Measurements from ENCODE around the gene AWAT1. TPM values are rescaled to one million over a fixed set of nuclear protein-coding genes. Genes with fewer than 3 reads are reported as not detected.
"Not testable (repeated sequence)": the region's sequence is repeated elsewhere in the genome, so short reads cannot be mapped to it uniquely, and the experiment has no call there.

AWAT1 gene
- total and polyA plus RNA-seq, 2 experiments from 2014 or later = not detected

- Histone ChIP-seq H3K27ac (no peak overlapping the region), H3K36me3 (no peaks in the 10 kb centered on the region), H3K4me1 (ENCODE audit: low read depth) (no peaks in the 10 kb centered on the region), H3K27me3 (no peaks in the 10 kb centered on the region), H3K9me3 (ENCODE audit: low read depth) (no peaks in the 10 kb centered on the region), H3K4me3 (no peak overlapping the region)
- TF ChIP-seq CTCF (IDR thresholded peaks at IDR 0.05; ENCODE audit: low read depth, low read length) = peak; percentile 66
- peak; percentile 48 to 62 for DNase-seq (ENCODE audit: low read depth in 1 of 2, low spot score in 1 of 2)
These were observed 28.6 kb downstream of the AWAT1 start for GRCh38 chrX:70262952-70263567.

GRCh38 chrX:70264784-70265183 is 30.3 kb downstream of the AWAT1 start:
- Histone ChIP-seq H3K4me1 (ENCODE audit: low read depth) (no peaks in the 10 kb centered on the region), H3K27me3 (no peaks in the 10 kb centered on the region), H3K4me3 (no peak overlapping the region), H3K9me3 (ENCODE audit: low read depth) (no peaks in the 10 kb centered on the region), H3K36me3 (no peaks in the 10 kb centered on the region), H3K27ac (no peak overlapping the region)
- TF ChIP-seq CTCF (IDR thresholded peaks at IDR 0.05; ENCODE audit: low read depth, low read length) = no peak
- peak; percentile 9 to 12 for DNase-seq (ENCODE audit: low read depth in 1 of 2, low spot score in 1 of 2)

GRCh38 chrX:70268034-70268433 is 33.6 kb downstream of the AWAT1 start, which contains the start of gene ARR3:
TSS of gene ARR3 (plus strand) at chrX:70268334. CDS start at chrX:70269386, 1,052 bp downstream.
- Histone ChIP-seq H3K9me3 (ENCODE audit: low read depth) (no peaks in the 10 kb centered on the region), H3K36me3 (no peaks in the 10 kb centered on the region), H3K4me3 (no peak within 1 kb of the TSS), H3K27me3 (no peaks in the 10 kb centered on the region), H3K4me1 (ENCODE audit: low read depth) (no peaks in the 10 kb centered on the region), H3K27ac (no peak within 1 kb of the TSS)
- TF ChIP-seq CTCF (IDR thresholded peaks at IDR 0.05; ENCODE audit: low read depth, low read length) = no peak
- DNase-seq (ENCODE audit: low read depth in 1 of 2, low spot score in 1 of 2) = no peak

- H3K36me3 ChIP-seq; DNase-seq (ENCODE audit: low read depth in 1 of 2, low spot score in 1 of 2); H3K27me3 ChIP-seq; H3K27ac ChIP-seq; H3K4me1 ChIP-seq (ENCODE audit: low read depth); H3K9me3 ChIP-seq (ENCODE audit: low read depth); H3K4me3 ChIP-seq: not testable (repeated sequence)
These were observed 39.6 kb downstream of the AWAT1 start for GRCh38 chrX:70274029-70274428.

GRCh38 chrX:70279081-70279480 is 44.6 kb downstream of the AWAT1 start:
- DNase-seq (ENCODE audit: low read depth in 1 of 2, low spot score in 1 of 2) = no peak
- no peaks in the 10 kb centered on the region for H3K9me3 ChIP-seq (ENCODE audit: low read depth)
- TF ChIP-seq CTCF (IDR thresholded peaks at IDR 0.05; ENCODE audit: low read depth, low read length) = no peak
- H3K4me3 ChIP-seq = no peak overlapping the region
- no peaks in the 10 kb centered on the region for H3K36me3 ChIP-seq
- no peak overlapping the region for H3K27ac ChIP-seq
- no peaks in the 10 kb centered on the region for H3K27me3 ChIP-seq
- no peaks in the 10 kb centered on the region for H3K4me1 ChIP-seq (ENCODE audit: low read depth)

- Histone ChIP-seq H3K27ac (no peak overlapping the region), H3K36me3 (no peaks in the 10 kb centered on the region), H3K27me3 (no peaks in the 10 kb centered on the region), H3K9me3 (ENCODE audit: low read depth) (no peaks in the 10 kb centered on the region), H3K4me1 (ENCODE audit: low read depth) (no peaks in the 10 kb centered on the region), H3K4me3 (no peak overlapping the region)
- no peak for DNase-seq (ENCODE audit: low read depth in 1 of 2, low spot score in 1 of 2)
- no peak for TF ChIP-seq CTCF (IDR thresholded peaks at IDR 0.05; ENCODE audit: low read depth, low read length)
These were observed 46.1 kb downstream of the AWAT1 start for GRCh38 chrX:70280573-70280972.
